ENCODE data around the gene ATP8A2. TPM values are rescaled to one million over a fixed set of nuclear protein-coding genes. Genes with fewer than 3 reads are reported as not detected.

The ATP8A2 gene
- total and polyA plus RNA-seq, 2 of the 4 experiments (the other 2 are of a cell fraction) = 0.02 to 0.18 TPM

DNA sequence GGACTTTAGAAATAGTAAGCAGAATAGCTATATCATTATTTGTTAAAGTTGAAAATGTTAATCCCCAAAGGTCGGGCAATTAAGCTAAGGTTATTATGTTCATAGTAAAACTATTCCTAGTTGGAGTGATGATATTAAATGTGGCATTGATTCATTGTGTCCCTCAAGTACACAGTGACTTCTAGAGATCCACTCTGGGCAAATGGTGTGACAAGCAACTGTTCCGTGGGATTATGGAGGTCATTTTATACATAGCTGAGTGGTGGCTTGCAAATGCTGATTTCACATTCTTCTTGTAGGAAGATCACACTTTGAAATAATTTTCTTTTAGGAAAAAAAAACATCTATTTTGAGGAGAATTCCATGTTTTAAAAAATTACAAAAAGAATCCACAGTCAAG is 317.8 kb downstream of the ATP8A2 start:
- ChIA-PET POLR2A (ENCODE audit: unreplicated experiment) (no interaction called here), CTCF (no interaction called here)
- Histone ChIP-seq H3K4ac (ENCODE audit: low read depth, low read length) (no peak overlapping the region), H4K91ac (ENCODE audit: insufficient read depth, low read depth, low read length) (no peak overlapping the region), H3K79me1 (ENCODE audit: low read depth in 1 of 2, low read length in 2 of 2) (no peaks in the 10 kb centered on the region), H3K9ac (ENCODE audit: low read depth, low read length) (no peak overlapping the region), H3K23ac (ENCODE audit: low read depth, low read length) (no peak overlapping the region), H2AK5ac (ENCODE audit: low read depth, low read length) (no peak overlapping the region), H2AFZ (replicated peaks; ENCODE audit: low read length, poor library complexity) (no peak overlapping the region), H2AK9ac (replicated peaks; ENCODE audit: low read depth, low read length, poor library complexity) (no peak overlapping the region), H2BK20ac (ENCODE audit: low read depth, low read length) (no peak overlapping the region), H3K36me3 (ENCODE audit: control insufficient read depth, insufficient read depth, low read length) (no peaks in the 10 kb centered on the region), H3K4me3 (ENCODE audit: insufficient read depth, low read depth, low read length) (no peak overlapping the region), H2BK15ac (ENCODE audit: low read depth, low read length) (no peak overlapping the region), H2BK120ac (ENCODE audit: low read depth, low read length) (no peak overlapping the region), H3K18ac (ENCODE audit: low read depth, low read length) (no peak overlapping the region), H3K14ac (replicated peaks; ENCODE audit: low read depth, low read length) (no peak overlapping the region), H3K9me3 (ENCODE audit: control insufficient read depth, insufficient read depth, low read length) (no peaks in the 10 kb centered on the region), H3K4me2 (ENCODE audit: low read depth, low read length) (no peak overlapping the region), H3K27ac (ENCODE audit: insufficient read depth, low read length) (no peak overlapping the region), H3K56ac (ENCODE audit: extremely low read depth, insufficient read depth, low read length) (no peak overlapping the region), H2BK5ac (ENCODE audit: low read depth, low read length, poor library complexity, severe bottlenecking) (no peak overlapping the region), H3K4me1 (ENCODE audit: control insufficient read depth, insufficient read depth, low read length) (no peaks in the 10 kb centered on the region), H4K5ac (ENCODE audit: low read depth, low read length) (no peak overlapping the region), H4K8ac (ENCODE audit: low read depth in 2 of 2, low read length in 2 of 2) (no peak overlapping the region), H3K9me1 (ENCODE audit: insufficient read depth, low read length) (no peaks in the 10 kb centered on the region), H3K27me3 (ENCODE audit: control insufficient read depth, insufficient read depth, low read length) (no peaks in the 10 kb centered on the region), H4K20me1 (ENCODE audit: insufficient read depth, low read length) (no peaks in the 10 kb centered on the region)
- no CpG with 5 or more reads among the region's 2 CpGs for WGBS, 2 experiments (ENCODE audit: extremely low coverage in 2 of 2, insufficient read length in 1 of 2)
- ATAC-seq (ENCODE audit: low read depth) = no peak
- no peak for DNase-seq
- dilution Hi-C loops (cut with HindIII; ENCODE audit: low sequenced_read_pairs, unreplicated experiment) = no loop called here
- intact Hi-C loops (cut with micrococcal nuclease) = no loop called here
- no TSS peak for BruUV-seq (replicated peaks)
- in situ Hi-C loops (cut with MboI; ENCODE audit: low sequenced_read_pairs) = no loop called here
- TF ChIP-seq SMC3 (IDR thresholded peaks at IDR 0.05; ENCODE audit: low read depth, low read length) = no peak
- TF ChIP-seq, protein P1, sequence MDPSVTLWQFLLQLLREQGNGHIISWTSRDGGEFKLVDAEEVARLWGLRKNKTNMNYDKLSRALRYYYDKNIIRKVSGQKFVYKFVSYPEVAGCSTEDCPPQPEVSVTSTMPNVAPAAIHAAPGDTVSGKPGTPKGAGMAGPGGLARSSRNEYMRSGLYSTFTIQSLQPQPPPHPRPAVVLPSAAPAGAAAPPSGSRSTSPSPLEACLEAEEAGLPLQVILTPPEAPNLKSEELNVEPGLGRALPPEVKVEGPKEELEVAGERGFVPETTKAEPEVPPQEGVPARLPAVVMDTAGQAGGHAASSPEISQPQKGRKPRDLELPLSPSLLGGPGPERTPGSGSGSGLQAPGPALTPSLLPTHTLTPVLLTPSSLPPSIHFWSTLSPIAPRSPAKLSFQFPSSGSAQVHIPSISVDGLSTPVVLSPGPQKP (IDR thresholded peaks at IDR 0.05; ENCODE audit: borderline replicate concordance, low read depth, low read length) = no peak
- no peak for TF ChIP-seq RAD21 (IDR thresholded peaks at IDR 0.05; ENCODE audit: low read length)
- no peak for TF ChIP-seq POLR2A (IDR thresholded peaks at IDR 0.05; ENCODE audit: low read depth, low read length)
- TF ChIP-seq BHLHE40 (IDR thresholded peaks at IDR 0.05; ENCODE audit: low read depth, low read length) = no peak
- TF ChIP-seq, protein P2, sequence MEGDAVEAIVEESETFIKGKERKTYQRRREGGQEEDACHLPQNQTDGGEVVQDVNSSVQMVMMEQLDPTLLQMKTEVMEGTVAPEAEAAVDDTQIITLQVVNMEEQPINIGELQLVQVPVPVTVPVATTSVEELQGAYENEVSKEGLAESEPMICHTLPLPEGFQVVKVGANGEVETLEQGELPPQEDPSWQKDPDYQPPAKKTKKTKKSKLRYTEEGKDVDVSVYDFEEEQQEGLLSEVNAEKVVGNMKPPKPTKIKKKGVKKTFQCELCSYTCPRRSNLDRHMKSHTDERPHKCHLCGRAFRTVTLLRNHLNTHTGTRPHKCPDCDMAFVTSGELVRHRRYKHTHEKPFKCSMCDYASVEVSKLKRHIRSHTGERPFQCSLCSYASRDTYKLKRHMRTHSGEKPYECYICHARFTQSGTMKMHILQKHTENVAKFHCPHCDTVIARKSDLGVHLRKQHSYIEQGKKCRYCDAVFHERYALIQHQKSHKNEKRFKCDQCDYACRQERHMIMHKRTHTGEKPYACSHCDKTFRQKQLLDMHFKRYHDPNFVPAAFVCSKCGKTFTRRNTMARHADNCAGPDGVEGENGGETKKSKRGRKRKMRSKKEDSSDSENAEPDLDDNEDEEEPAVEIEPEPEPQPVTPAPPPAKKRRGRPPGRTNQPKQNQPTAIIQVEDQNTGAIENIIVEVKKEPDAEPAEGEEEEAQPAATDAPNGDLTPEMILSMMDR (conservative IDR thresholded peaks at IDR 0.05; ENCODE audit: low read depth, low read length) = no peak
